ENCODE data around the gene TULP1. TPM values are rescaled to one million over a fixed set of nuclear protein-coding genes. Genes with fewer than 3 reads are reported as not detected.

TULP1 gene
- total RNA-seq, 1 donor from 2014 or later: not detected

GRCh38 chr6:35498422-35499067, 14.2 kb downstream of the TULP1 start:
- TF ChIP-seq CTCF (IDR thresholded peaks at IDR 0.05; ENCODE audit: insufficient read depth, low read length, poor library complexity, severe bottlenecking): no peak
- Histone ChIP-seq H3K4me3 (ENCODE audit: low read depth, low read length) (peak overlapping the region; percentile 59), H3K27me3 (ENCODE audit: control insufficient read depth, insufficient read depth, low read length) (peaks cover 3% of the 10 kb centered on the region), H3K36me3 (ENCODE audit: control insufficient read depth, insufficient read depth, low read length) (no peaks in the 10 kb centered on the region)
- DNase-seq (ENCODE audit: low read depth): no peak

- no peak for TF ChIP-seq CTCF (IDR thresholded peaks at IDR 0.05; ENCODE audit: insufficient read depth, low read length, poor library complexity, severe bottlenecking)
- no peaks in the 10 kb centered on the region for H3K27me3 ChIP-seq (ENCODE audit: control insufficient read depth, insufficient read depth, low read length)
- DNase-seq (ENCODE audit: low read depth): no peak
- peak overlapping the region; percentile 59 for H3K4me3 ChIP-seq (ENCODE audit: low read depth, low read length)
- no peaks in the 10 kb centered on the region for H3K36me3 ChIP-seq (ENCODE audit: control insufficient read depth, insufficient read depth, low read length)
These were observed 14.9 kb downstream of the TULP1 start for GRCh38 chr6:35497571-35498421.

GRCh38 chr6:35496841-35497570, 15.7 kb downstream of the TULP1 start, which contains the start of gene TEAD3:
Gene TEAD3, minus strand, starts transcription at chr6:35497079.
- TF ChIP-seq CTCF (IDR thresholded peaks at IDR 0.05; ENCODE audit: insufficient read depth, low read length, poor library complexity, severe bottlenecking): no peak
- DNase-seq (ENCODE audit: low read depth): no peak
- Histone ChIP-seq H3K36me3 (ENCODE audit: control insufficient read depth, insufficient read depth, low read length) (no peaks in the 10 kb centered on the region), H3K27me3 (ENCODE audit: control insufficient read depth, insufficient read depth, low read length) (no peaks in the 10 kb centered on the region), H3K4me3 (ENCODE audit: low read depth, low read length) (peak within 1 kb of the TSS; percentile 59)

GRCh38 chr6:35496036-35496840, 16.5 kb downstream of the TULP1 start:
- no peak for DNase-seq (ENCODE audit: low read depth)

More at GRCh38 chr6:35496036-35496840, 16.5 kb downstream of the TULP1 start:
- no peak for TF ChIP-seq CTCF (IDR thresholded peaks at IDR 0.05; ENCODE audit: insufficient read depth, low read length, poor library complexity, severe bottlenecking)
- Histone ChIP-seq H3K27me3 (ENCODE audit: control insufficient read depth, insufficient read depth, low read length) (no peaks in the 10 kb centered on the region), H3K36me3 (ENCODE audit: control insufficient read depth, insufficient read depth, low read length) (no peaks in the 10 kb centered on the region), H3K4me3 (ENCODE audit: low read depth, low read length) (peak overlapping the region; percentile 59)
